ENCODE measurements around the gene ARHGDIB.

The ARHGDIB gene

GRCh38 chr12:14930299-14930698 is 31.1 kb downstream of the ARHGDIB start:
- no peak for DNase-seq (ENCODE audit: low spot score)

GRCh38 chr12:14928931-14929330 is 32.5 kb downstream of the ARHGDIB start:
- DNase-seq (ENCODE audit: low spot score): no peak

- no peak for DNase-seq (ENCODE audit: low spot score)
Observed at GRCh38 chr12:14927267-14927666, 34.1 kb downstream of the ARHGDIB start.

- no peak for DNase-seq (ENCODE audit: low spot score)
Observed at GRCh38 chr12:14924541-14924940, 36.9 kb downstream of the ARHGDIB start.

GRCh38 chr12:14923944-14924343 is 37.5 kb downstream of the ARHGDIB start:
- peak; percentile 38 for DNase-seq (ENCODE audit: low spot score)

- no peak for DNase-seq (ENCODE audit: low spot score)
Observed at GRCh38 chr12:14921218-14921617, 40.2 kb downstream of the ARHGDIB start.

GRCh38 chr12:14920475-14921126 is 40.8 kb downstream of the ARHGDIB start:
- DNase-seq (ENCODE audit: low spot score): no peak

- no peak for DNase-seq (ENCODE audit: low spot score)
Observed at GRCh38 chr12:14919455-14919854, 41.9 kb downstream of the ARHGDIB start.

GRCh38 chr12:14915736-14916135 is 45.7 kb downstream of the ARHGDIB start:
- DNase-seq (ENCODE audit: low spot score): no peak

- DNase-seq (ENCODE audit: low spot score): peak; percentile 95
Observed at GRCh38 chr12:14913381-14913781, 48.0 kb downstream of the ARHGDIB start.

GRCh38 chr12:14911131-14911530 is 50.3 kb downstream of the ARHGDIB start:
- DNase-seq (ENCODE audit: low spot score): no peak

- DNase-seq (ENCODE audit: low spot score): no peak
Observed at GRCh38 chr12:14910090-14910915, 51.1 kb downstream of the ARHGDIB start.

GRCh38 chr12:14907953-14908352 is 53.4 kb downstream of the ARHGDIB start:
- no peak for DNase-seq (ENCODE audit: low spot score)

- no peak for DNase-seq (ENCODE audit: low spot score)
Observed at GRCh38 chr12:14906114-14906513, 55.3 kb downstream of the ARHGDIB start.

- DNase-seq (ENCODE audit: low spot score): no peak
Observed at GRCh38 chr12:14905269-14906004, 56.0 kb downstream of the ARHGDIB start.

- DNase-seq (ENCODE audit: low spot score): no peak
Observed at GRCh38 chr12:14904854-14905253, 56.5 kb downstream of the ARHGDIB start.

- DNase-seq (ENCODE audit: low spot score): no peak
Observed at GRCh38 chr12:14903386-14904098, 57.9 kb downstream of the ARHGDIB start.

GRCh38 chr12:14902465-14902864 is 58.9 kb downstream of the ARHGDIB start:
- DNase-seq (ENCODE audit: low spot score): no peak

- no peak for DNase-seq (ENCODE audit: low spot score)
Observed at GRCh38 chr12:14901228-14901562, 60.2 kb downstream of the ARHGDIB start.

GRCh38 chr12:14900521-14901227 is 60.7 kb downstream of the ARHGDIB start:
- DNase-seq (ENCODE audit: low spot score): no peak

GRCh38 chr12:14896521-14897169 is 64.8 kb downstream of the ARHGDIB start:
- DNase-seq (ENCODE audit: low spot score): no peak
